NCI-H128 (cell line): ENCODE results near the gene ENTPD3.

Source experiments
- DNase-seq: peaks from one replicate; lab custom pipeline; 2025; ENCODE audit not compliant: unreplicated experiment; lab: John Stamatoyannopoulos, UW

The ENTPD3 gene

GRCh38 chr3:40398346-40398745 is 11.4 kb downstream of the ENTPD3 start:
- DNase-seq = no peak

GRCh38 chr3:40404591-40405198 is 17.7 kb downstream of the ENTPD3 start:
- no peak for DNase-seq

- DNase-seq = no peak
These were observed 20.0 kb downstream of the ENTPD3 start for GRCh38 chr3:40407007-40407406.

- DNase-seq = no peak
These were observed 20.6 kb downstream of the ENTPD3 start for GRCh38 chr3:40407611-40408010.

- DNase-seq = no peak
These were observed 27.3 kb downstream of the ENTPD3 start for GRCh38 chr3:40414270-40414669.

- DNase-seq = no peak
These were observed 31.0 kb downstream of the ENTPD3 start for GRCh38 chr3:40417845-40418543.

- no peak for DNase-seq
These were observed 35.9 kb downstream of the ENTPD3 start for GRCh38 chr3:40422861-40423260.

GRCh38 chr3:40427045-40427669 is 40.2 kb downstream of the ENTPD3 start:
- DNase-seq = no peak

GRCh38 chr3:40432793-40433192 is 45.8 kb downstream of the ENTPD3 start:
- DNase-seq = no peak

- no peak for DNase-seq
These were observed 50.9 kb downstream of the ENTPD3 start for GRCh38 chr3:40437889-40438288.

GRCh38 chr3:40445062-40445461 is 58.1 kb downstream of the ENTPD3 start:
- no peak for DNase-seq

- DNase-seq = no peak
These were observed 58.9 kb downstream of the ENTPD3 start for GRCh38 chr3:40445880-40446279.

- no peak for DNase-seq
These were observed 63.5 kb downstream of the ENTPD3 start for GRCh38 chr3:40450438-40450837.

- DNase-seq = no peak
These were observed 64.6 kb downstream of the ENTPD3 start for GRCh38 chr3:40451551-40451950.

- no peak for DNase-seq
These were observed 65.1 kb downstream of the ENTPD3 start for GRCh38 chr3:40452057-40452456.

GRCh38 chr3:40452562-40452875 is 65.5 kb downstream of the ENTPD3 start:
- no peak for DNase-seq

GRCh38 chr3:40452876-40453730 is 66.1 kb downstream of the ENTPD3 start:
- DNase-seq = peak; percentile 97

GRCh38 chr3:40453933-40454332 is 66.9 kb downstream of the ENTPD3 start:
- DNase-seq = no peak

GRCh38 chr3:40455328-40455727 is 68.3 kb downstream of the ENTPD3 start:
- DNase-seq = no peak

GRCh38 chr3:40456279-40456939 is 69.4 kb downstream of the ENTPD3 start:
- no peak for DNase-seq
